GM23338 (cell line): ENCODE results near the gene TSPAN32. TPM values are rescaled to one million over a fixed set of nuclear protein-coding genes. Genes with fewer than 3 reads are reported as not detected.

ENCODE experiments used
- ATAC-seq: fragments of 200-7000 bp; cut with Tn5 transposase; 3 replicates; pipeline ENCODE4 v1.9.1; 2020
- DNase-seq: peaks from one replicate; pipeline ENCODE4 v3.0.0-alpha.2; 2015; ENCODE audit warnings: low spot score
- H2AFZ ChIP-seq: fragments of 200-600 bp; sonication (generic); 2 replicates; pipeline ENCODE4 v1.8.0; 2016; ENCODE audit warnings: antibody characterized with exemption, mild to moderate bottlenecking, moderate library complexity
- H3F3A ChIP-seq: fragments of 200-600 bp; sonication (generic); replicated peaks from 2 replicates; pipeline ENCODE4 v1.8.0; 2017; ENCODE audit warnings: antibody characterized with exemption, mixed run types, low read depth
- H3K27ac ChIP-seq: fragments of 200-600 bp; sonication (generic); 2 replicates; pipeline ENCODE4 v1.6.1; 2016; ENCODE audit warnings: low read depth
- H3K27me3 ChIP-seq: fragments of 200-600 bp; sonication (generic); 2 replicates; pipeline ENCODE4 v1.8.0; 2016; ENCODE audit warnings: mild to moderate bottlenecking, mixed run types, moderate library complexity; ENCODE audit not compliant: insufficient read depth
- H3K36me3 ChIP-seq: fragments of 200-600 bp; sonication (generic); 2 replicates; pipeline ENCODE4 v1.8.0; 2016; ENCODE audit warnings: mild to moderate bottlenecking; ENCODE audit not compliant: insufficient read depth
- H3K4me1 ChIP-seq: fragments of 200-600 bp; sonication (generic); 2 replicates; pipeline ENCODE4 v1.8.0; 2016; ENCODE audit warnings: mild to moderate bottlenecking, moderate library complexity; ENCODE audit not compliant: insufficient read depth
- H3K4me2 ChIP-seq: fragments of 200-600 bp; sonication (generic); 2 replicates; pipeline ENCODE4 v1.7.1; 2017; ENCODE audit warnings: mixed run types
- H3K4me3 ChIP-seq: fragments of 200-600 bp; sonication (generic); 2 replicates; pipeline ENCODE4 v1.6.1; 2016; ENCODE audit warnings: mixed run types
- H3K79me2 ChIP-seq: fragments of 200-600 bp; sonication (generic); replicated peaks from 2 replicates; pipeline ENCODE4 v1.8.0; 2017; ENCODE audit warnings: mild to moderate bottlenecking; ENCODE audit not compliant: insufficient read depth
- H3K9me2 ChIP-seq: fragments of 200-600 bp; sonication (generic); 2 replicates; pipeline ENCODE4 v1.8.0; 2017; ENCODE audit not compliant: insufficient read depth
- H4K20me1 ChIP-seq: fragments of 200-600 bp; sonication (generic); replicated peaks from 2 replicates; pipeline ENCODE4 v1.8.0; 2017; ENCODE audit warnings: mild to moderate bottlenecking; ENCODE audit not compliant: insufficient read depth
- H3K27ac Mint-ChIP-seq: 2 replicates; pipeline ENCODE4 v1.8.0; 2020; ENCODE audit warnings: inconsistent platforms, mild to moderate bottlenecking, moderate library complexity, mixed read lengths
- H3K27me3 Mint-ChIP-seq: 3 replicates; pipeline ENCODE4 v1.8.0; 2022; ENCODE audit warnings: low read depth, mild to moderate bottlenecking, moderate library complexity, mixed read lengths, inconsistent platforms; ENCODE audit not compliant: insufficient read depth, poor library complexity
- H3K36me3 Mint-ChIP-seq: 3 replicates; pipeline ENCODE4 v1.8.0; 2021; ENCODE audit warnings: low read depth, mild to moderate bottlenecking, inconsistent platforms, moderate library complexity, mixed read lengths
- H3K4me1 Mint-ChIP-seq: 3 replicates; pipeline ENCODE4 v1.8.0; 2020; ENCODE audit warnings: mild to moderate bottlenecking, inconsistent platforms, mixed read lengths
- H3K4me3 Mint-ChIP-seq: 3 replicates; pipeline ENCODE4 v1.8.0; 2021; ENCODE audit warnings: moderate library complexity, mild to moderate bottlenecking, inconsistent platforms, mixed read lengths
- H3K9me3 Mint-ChIP-seq: 3 replicates; pipeline ENCODE4 v1.8.0; 2020; ENCODE audit warnings: moderate library complexity, mild to moderate bottlenecking, inconsistent platforms, mixed read lengths
- CREB1 ChIP-seq: fragments of 250-450 bp; sonication (Bioruptor Pico); IDR thresholded peaks from 2 replicates; pipeline ENCODE4 v1.5.0; 2020; ENCODE audit warnings: low read depth, mild to moderate bottlenecking, moderate library complexity
- CTCF ChIP-seq, 2 experiments: fragments of 200-600 bp in 1 of 2; sonication (generic) in 1 of 2; conservative IDR thresholded peaks; 2 replicates each; pipeline versions ENCODE4 v1.5.1 to v1.6.1; 2016 to 2017; ENCODE audit warnings: antibody characterized with exemption in 2 of 2, low read depth in 2 of 2, mild to moderate bottlenecking in 2 of 2, moderate library complexity in 1 of 2
- EZH2 ChIP-seq: fragments of 200-600 bp; sonication (generic); IDR thresholded peaks from one replicate; pipeline ENCODE4 v1.8.0; 2017; ENCODE audit warnings: antibody characterized with exemption, mild to moderate bottlenecking, low read depth; ENCODE audit not compliant: unreplicated experiment
- EZH2phosphoT487 ChIP-seq: fragments of 200-600 bp; sonication (generic); IDR thresholded peaks from one replicate; pipeline ENCODE4 v1.8.1; 2018; ENCODE audit warnings: antibody characterized with exemption; ENCODE audit not compliant: unreplicated experiment
- JUNB ChIP-seq: IDR thresholded peaks from one replicate; pipeline ENCODE4 v1.6.1; 2016; ENCODE audit warnings: antibody characterized with exemption; ENCODE audit not compliant: unreplicated experiment
- NANOG ChIP-seq: IDR thresholded peaks from 2 replicates; pipeline ENCODE4 v1.6.1; 2016; ENCODE audit warnings: antibody characterized with exemption, borderline replicate concordance
- POLR2AphosphoS5 ChIP-seq: IDR thresholded peaks from 2 replicates; pipeline ENCODE4 v1.6.1; 2016; ENCODE audit warnings: antibody characterized with exemption, low read depth
- STAT1 ChIP-seq: IDR thresholded peaks from one replicate; pipeline ENCODE4 v1.6.1; 2016; ENCODE audit warnings: antibody characterized with exemption; ENCODE audit not compliant: unreplicated experiment
- ZNF114 ChIP-seq: fragments of 250-450 bp; sonication (Bioruptor Pico); IDR thresholded peaks from 2 replicates; pipeline ENCODE4 v1.5.0; 2020; ENCODE audit warnings: mild to moderate bottlenecking, moderate library complexity
- ZNF331 ChIP-seq: fragments of 250-450 bp; sonication (Bioruptor Pico); IDR thresholded peaks from 2 replicates; pipeline ENCODE4 v1.5.0; 2020; ENCODE audit warnings: low read depth, mild to moderate bottlenecking, moderate library complexity
- polyA plus RNA-seq: library from polyadenylated mRNA; unstranded; fragments of >200 nt; fragmentation: Nextera tagmentation; extraction: Ambion mirVana; gene quantifications from 2 replicates; pipeline ENCODE4 v1.2.1, GENCODE V29; 2016
- total RNA-seq: library from RNA; depleted of rRNA; stranded (reverse); fragments of >200 nt; shearing (Covaris generic); gene quantifications from 2 replicates; pipeline ENCODE4 v1.2.3, GENCODE V29; 2014
- TF ChIP-seq, protein P1 (sequence below): IDR thresholded peaks from 2 replicates; pipeline ENCODE4 v1.6.1; 2016; ENCODE audit warnings: antibody characterized with exemption
- TF ChIP-seq, protein P2 (sequence below): IDR thresholded peaks from one replicate; pipeline ENCODE4 v1.6.1; 2018; ENCODE audit warnings: antibody characterized with exemption; ENCODE audit not compliant: unreplicated experiment
- TF ChIP-seq, protein P3 (sequence below): fragments of 250-450 bp; sonication (Bioruptor Pico); IDR thresholded peaks from 2 replicates; pipeline ENCODE4 v1.5.0; 2020; ENCODE audit warnings: mild to moderate bottlenecking, moderate library complexity

TSPAN32 gene
- total and polyA plus RNA-seq, 2 experiments from 2014 or later, result not detected

DNA sequence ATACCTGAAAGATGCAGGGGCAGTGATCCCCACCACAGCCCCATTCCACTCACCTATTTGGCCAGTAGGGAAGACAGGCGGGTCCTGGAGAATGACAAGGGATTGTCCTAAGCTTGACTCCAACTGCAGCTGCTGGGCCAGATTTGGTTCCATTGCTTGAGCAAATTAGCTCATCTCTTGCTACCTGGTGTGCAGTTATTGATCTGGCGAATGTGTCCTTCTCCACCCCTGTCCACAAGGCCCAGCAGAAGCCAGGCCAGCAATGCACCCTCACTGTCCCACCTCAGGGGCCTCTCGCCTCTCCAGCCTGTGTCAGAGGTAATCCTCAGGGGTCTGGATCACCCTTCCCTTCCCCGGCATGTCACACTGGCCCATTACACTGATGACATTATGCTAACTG, 23.3 kb downstream of the TSPAN32 start:
- no peak for TF ChIP-seq STAT1
- TF ChIP-seq, protein P1, sequence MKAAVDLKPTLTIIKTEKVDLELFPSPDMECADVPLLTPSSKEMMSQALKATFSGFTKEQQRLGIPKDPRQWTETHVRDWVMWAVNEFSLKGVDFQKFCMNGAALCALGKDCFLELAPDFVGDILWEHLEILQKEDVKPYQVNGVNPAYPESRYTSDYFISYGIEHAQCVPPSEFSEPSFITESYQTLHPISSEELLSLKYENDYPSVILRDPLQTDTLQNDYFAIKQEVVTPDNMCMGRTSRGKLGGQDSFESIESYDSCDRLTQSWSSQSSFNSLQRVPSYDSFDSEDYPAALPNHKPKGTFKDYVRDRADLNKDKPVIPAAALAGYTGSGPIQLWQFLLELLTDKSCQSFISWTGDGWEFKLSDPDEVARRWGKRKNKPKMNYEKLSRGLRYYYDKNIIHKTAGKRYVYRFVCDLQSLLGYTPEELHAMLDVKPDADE, result no peak
- TF ChIP-seq EZH2phosphoT487, result no peak
- no peak for TF ChIP-seq ZNF331
- no peak for TF ChIP-seq POLR2AphosphoS5
- TF ChIP-seq JUNB, result no peak
- TF ChIP-seq, protein P2, sequence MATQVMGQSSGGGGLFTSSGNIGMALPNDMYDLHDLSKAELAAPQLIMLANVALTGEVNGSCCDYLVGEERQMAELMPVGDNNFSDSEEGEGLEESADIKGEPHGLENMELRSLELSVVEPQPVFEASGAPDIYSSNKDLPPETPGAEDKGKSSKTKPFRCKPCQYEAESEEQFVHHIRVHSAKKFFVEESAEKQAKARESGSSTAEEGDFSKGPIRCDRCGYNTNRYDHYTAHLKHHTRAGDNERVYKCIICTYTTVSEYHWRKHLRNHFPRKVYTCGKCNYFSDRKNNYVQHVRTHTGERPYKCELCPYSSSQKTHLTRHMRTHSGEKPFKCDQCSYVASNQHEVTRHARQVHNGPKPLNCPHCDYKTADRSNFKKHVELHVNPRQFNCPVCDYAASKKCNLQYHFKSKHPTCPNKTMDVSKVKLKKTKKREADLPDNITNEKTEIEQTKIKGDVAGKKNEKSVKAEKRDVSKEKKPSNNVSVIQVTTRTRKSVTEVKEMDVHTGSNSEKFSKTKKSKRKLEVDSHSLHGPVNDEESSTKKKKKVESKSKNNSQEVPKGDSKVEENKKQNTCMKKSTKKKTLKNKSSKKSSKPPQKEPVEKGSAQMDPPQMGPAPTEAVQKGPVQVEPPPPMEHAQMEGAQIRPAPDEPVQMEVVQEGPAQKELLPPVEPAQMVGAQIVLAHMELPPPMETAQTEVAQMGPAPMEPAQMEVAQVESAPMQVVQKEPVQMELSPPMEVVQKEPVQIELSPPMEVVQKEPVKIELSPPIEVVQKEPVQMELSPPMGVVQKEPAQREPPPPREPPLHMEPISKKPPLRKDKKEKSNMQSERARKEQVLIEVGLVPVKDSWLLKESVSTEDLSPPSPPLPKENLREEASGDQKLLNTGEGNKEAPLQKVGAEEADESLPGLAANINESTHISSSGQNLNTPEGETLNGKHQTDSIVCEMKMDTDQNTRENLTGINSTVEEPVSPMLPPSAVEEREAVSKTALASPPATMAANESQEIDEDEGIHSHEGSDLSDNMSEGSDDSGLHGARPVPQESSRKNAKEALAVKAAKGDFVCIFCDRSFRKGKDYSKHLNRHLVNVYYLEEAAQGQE, result no peak
- TF ChIP-seq, protein P3, sequence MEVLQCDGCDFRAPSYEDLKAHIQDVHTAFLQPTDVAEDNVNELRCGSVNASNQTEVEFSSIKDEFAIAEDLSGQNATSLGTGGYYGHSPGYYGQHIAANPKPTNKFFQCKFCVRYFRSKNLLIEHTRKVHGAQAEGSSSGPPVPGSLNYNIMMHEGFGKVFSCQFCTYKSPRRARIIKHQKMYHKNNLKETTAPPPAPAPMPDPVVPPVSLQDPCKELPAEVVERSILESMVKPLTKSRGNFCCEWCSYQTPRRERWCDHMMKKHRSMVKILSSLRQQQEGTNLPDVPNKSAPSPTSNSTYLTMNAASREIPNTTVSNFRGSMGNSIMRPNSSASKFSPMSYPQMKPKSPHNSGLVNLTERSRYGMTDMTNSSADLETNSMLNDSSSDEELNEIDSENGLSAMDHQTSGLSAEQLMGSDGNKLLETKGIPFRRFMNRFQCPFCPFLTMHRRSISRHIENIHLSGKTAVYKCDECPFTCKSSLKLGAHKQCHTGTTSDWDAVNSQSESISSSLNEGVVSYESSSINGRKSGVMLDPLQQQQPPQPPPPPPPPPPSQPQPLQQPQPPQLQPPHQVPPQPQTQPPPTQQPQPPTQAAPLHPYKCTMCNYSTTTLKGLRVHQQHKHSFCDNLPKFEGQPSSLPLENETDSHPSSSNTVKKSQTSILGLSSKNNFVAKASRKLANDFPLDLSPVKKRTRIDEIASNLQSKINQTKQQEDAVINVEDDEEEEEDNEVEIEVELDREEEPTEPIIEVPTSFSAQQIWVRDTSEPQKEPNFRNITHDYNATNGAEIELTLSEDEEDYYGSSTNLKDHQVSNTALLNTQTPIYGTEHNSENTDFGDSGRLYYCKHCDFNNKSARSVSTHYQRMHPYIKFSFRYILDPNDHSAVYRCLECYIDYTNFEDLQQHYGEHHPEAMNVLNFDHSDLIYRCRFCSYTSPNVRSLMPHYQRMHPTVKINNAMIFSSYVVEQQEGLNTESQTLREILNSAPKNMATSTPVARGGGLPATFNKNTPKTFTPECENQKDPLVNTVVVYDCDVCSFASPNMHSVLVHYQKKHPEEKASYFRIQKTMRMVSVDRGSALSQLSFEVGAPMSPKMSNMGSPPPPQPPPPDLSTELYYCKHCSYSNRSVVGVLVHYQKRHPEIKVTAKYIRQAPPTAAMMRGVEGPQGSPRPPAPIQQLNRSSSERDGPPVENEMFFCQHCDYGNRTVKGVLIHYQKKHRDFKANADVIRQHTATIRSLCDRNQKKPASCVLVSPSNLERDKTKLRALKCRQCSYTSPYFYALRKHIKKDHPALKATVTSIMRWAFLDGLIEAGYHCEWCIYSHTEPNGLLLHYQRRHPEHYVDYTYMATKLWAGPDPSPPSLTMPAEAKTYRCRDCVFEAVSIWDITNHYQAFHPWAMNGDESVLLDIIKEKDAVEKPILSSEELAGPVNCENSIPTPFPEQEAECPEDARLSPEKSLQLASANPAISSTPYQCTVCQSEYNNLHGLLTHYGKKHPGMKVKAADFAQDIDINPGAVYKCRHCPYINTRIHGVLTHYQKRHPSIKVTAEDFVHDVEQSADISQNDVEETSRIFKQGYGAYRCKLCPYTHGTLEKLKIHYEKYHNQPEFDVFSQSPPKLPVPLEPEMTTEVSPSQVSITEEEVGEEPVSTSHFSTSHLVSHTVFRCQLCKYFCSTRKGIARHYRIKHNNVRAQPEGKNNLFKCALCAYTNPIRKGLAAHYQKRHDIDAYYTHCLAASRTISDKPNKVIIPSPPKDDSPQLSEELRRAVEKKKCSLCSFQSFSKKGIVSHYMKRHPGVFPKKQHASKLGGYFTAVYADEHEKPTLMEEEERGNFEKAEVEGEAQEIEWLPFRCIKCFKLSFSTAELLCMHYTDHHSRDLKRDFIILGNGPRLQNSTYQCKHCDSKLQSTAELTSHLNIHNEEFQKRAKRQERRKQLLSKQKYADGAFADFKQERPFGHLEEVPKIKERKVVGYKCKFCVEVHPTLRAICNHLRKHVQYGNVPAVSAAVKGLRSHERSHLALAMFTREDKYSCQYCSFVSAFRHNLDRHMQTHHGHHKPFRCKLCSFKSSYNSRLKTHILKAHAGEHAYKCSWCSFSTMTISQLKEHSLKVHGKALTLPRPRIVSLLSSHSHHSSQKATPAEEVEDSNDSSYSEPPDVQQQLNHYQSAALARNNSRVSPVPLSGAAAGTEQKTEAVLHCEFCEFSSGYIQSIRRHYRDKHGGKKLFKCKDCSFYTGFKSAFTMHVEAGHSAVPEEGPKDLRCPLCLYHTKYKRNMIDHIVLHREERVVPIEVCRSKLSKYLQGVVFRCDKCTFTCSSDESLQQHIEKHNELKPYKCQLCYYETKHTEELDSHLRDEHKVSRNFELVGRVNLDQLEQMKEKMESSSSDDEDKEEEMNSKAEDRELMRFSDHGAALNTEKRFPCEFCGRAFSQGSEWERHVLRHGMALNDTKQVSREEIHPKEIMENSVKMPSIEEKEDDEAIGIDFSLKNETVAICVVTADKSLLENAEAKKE, result no peak
- no peak for TF ChIP-seq ZNF114
- TF ChIP-seq EZH2, result no peak
- TF ChIP-seq CTCF (conservative IDR thresholded peaks at IDR 0.05; ENCODE audit: low read depth in 2 of 2), result no peak
- TF ChIP-seq CREB1 (CRISPR knock-in tag), result no peak
- TF ChIP-seq NANOG, result no peak
- no peak overlapping the region for H3K4me2 ChIP-seq
- H3K27me3 Mint-ChIP-seq, result peaks cover 8% of the 10 kb centered on the region
- no peak overlapping the region for H3K27ac ChIP-seq
- no peaks in the 10 kb centered on the region for H3K4me1 Mint-ChIP-seq
- no peaks in the 10 kb centered on the region for H3K9me2 ChIP-seq
- H3K27me3 ChIP-seq, result no peaks in the 10 kb centered on the region
- no peak overlapping the region for H3K4me3 Mint-ChIP-seq
- H3K9me3 Mint-ChIP-seq, result peaks cover 5% of the 10 kb centered on the region; the same call in 2 of the 3 replicates
- no peak for ATAC-seq
- H3F3A ChIP-seq, result no peaks in the 10 kb centered on the region
- no peak overlapping the region for H3K4me3 ChIP-seq
- no peak overlapping the region for H3K27ac Mint-ChIP-seq
- DNase-seq, result no peak
- H3K4me1 ChIP-seq, result no peaks in the 10 kb centered on the region
- no peaks in the 10 kb centered on the region for H4K20me1 ChIP-seq
- no peaks in the 10 kb centered on the region for H3K79me2 ChIP-seq
- no peaks in the 10 kb centered on the region; the same call in 1 of the 2 replicates for H3K36me3 ChIP-seq
- H3K36me3 Mint-ChIP-seq, result no peaks in the 10 kb centered on the region
- no peak overlapping the region for H2AFZ ChIP-seq
